ENCODE data around the gene CLUH.
"Not testable (repeated sequence)": the region's sequence is repeated elsewhere in the genome, so short reads cannot be mapped to it uniquely, and the experiment has no call there.

CLUH gene

GRCh38 chr17:2701161-2701995 lies 10.2 kb downstream of the CLUH start:
- no peak for DNase-seq

DNA sequence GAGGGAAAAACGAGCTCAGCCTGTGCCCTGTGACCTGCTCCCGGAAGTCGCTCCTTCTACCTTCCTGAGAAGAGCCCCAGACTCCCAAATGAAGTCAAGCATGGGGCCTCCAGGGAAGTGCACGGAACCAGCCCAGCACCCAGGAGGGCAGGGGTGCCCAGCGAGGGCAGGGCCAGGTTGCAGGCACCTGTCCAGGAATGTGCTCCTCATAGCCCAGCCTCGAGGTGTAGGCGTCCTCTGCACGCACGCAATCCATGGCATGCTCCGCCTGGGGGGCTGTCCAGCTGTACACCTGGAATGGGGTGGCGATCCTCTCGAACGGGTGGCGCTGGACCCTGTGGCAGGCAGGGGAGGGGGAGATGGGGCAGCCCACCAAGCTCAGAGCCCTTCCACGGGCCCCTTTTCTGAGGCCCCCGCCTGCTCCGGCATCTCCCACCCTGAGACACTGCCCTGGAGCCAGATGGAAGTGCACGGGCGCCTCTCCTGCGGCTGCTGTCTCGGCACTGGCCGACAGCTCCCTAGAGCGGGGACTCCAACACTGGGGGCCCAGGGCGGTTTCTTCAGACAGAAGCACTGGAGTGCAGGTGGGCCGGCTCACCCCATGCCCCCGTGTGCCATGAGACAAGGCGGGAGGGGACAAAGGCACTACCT lies 10.9 kb downstream of the CLUH start:
- DNase-seq: no peak

DNA sequence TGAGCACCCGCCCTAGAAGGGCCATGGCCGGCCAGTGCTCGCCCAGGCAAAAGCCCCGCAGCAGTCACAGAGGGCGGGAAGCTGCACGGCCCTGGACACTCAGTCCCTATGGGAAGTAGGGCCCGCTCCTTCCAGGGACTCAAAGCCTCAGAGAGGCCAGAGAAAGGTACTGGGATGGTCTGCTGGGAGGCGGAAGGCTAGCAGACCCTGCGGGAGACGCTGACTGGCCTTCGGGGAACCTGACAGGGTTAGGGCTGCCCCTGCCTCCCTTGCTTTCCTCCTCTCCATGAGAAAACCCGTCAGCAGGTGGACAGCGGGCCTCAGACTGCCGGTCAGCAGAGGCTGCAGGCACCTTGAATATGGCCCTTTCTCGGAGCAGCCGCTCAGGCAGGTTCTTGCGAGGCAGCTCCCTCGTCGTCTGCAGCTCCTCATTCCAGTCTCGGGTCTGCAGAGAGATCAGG lies 11.5 kb downstream of the CLUH start:
- no peak for DNase-seq

DNA sequence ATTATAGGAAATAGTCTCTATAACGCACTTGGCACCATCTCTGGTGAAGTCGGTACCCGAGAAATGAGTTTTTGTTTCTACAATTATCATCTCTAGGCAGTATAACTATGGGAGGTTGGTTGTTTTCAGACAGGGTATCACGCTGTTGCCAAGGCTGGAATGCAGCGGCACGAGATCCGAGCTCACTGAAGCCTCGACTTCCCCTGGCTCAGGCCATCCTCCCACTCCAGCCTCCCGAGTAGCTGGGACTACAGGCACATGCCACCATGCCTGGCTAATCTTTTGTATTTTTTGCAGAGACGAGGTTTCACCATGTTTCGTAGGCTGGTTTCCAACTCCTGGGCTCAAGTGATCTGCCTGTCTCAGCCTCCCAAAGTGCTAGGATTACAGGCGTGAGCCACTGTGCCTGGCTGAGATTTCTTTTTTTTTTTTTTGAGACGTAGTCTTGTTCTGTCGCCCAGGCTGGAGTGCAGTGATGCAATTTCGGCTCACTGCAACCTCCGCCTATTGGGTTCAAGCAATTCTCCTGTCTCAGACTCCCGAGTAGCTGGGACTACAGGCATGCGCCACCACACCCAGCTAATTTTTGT lies 12.3 kb downstream of the CLUH start:
- DNase-seq: not testable (repeated sequence)

- no peak for DNase-seq
These were observed 13.9 kb downstream of the CLUH start for GRCh38 chr17:2697611-2698162.

DNA sequence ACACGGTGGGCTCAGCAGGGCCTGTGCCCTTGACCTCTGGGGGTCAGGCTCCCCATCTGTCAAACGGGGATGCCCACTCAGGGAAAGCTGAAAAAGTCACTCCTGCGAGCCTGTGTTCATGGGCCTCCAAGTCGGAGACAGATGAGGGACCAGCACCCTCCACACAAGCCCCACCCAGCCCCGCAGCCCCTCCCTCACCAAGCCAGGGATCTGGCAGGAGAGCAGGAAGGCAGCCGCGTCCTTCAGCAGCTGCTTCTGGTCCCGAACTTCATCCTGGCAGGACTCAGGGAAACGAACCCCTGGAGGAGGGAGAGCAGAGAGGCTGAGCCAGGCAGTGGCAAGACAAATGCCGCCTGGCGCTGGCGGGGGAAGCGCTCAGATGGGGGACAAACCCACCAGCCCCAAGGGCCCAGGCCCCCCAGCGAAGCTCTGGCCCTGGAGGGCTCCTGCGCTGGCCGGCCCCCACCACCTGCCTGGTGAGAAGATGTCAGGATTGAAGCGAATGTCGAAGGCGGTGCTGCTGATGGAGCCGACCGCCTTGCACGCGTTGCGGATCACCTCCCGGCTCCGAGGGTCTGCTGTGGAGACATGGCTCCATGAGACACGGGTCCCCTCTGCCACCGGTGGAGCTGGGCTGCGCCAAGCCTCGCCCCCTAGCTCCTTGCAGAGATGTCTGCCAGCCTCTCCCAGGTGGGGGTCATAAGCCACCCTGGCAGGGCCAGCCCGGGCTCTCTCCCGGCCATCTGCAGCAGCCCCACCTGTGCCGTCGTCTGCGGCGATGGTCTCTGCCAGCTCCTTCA lies 15.4 kb downstream of the CLUH start:
- DNase-seq: no peak

DNA sequence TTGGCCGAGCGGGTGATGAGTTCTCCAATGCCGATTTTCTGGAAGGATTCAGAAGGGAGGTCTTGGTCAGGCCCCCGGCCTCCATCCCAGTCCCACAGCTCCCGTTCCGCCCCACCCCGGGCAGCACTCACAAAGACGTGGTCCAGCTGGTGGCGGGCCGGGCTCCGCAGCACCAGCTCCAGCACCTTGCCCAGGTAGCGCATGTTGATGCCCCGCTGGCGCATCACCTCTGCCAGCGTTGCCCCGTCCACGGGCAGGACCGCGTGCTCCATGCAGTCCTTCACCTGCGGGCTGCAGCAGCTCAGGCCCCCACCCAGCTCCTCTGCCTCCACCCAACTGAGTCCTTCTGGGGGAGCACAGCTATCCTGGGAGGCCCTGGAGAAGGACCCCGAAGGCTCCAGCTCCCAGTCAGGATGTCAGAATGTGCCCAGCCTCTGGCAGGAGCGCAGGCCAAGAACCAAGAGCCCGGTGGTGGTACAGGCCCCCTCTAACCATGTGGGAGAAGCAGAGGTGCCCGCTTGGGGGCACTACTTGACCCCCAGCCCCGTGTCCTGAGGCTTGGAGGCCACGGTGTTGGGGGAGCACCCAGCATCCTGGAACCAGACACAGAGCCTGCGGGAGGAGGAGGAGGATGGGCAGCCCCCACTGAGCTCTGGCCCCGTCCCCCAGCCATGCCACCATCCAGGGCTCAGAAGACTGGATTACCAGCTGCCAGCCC lies 16.2 kb downstream of the CLUH start:
- DNase-seq: no peak

GRCh38 chr17:2694381-2695242 lies 17.0 kb downstream of the CLUH start:
- no peak for DNase-seq

DNA sequence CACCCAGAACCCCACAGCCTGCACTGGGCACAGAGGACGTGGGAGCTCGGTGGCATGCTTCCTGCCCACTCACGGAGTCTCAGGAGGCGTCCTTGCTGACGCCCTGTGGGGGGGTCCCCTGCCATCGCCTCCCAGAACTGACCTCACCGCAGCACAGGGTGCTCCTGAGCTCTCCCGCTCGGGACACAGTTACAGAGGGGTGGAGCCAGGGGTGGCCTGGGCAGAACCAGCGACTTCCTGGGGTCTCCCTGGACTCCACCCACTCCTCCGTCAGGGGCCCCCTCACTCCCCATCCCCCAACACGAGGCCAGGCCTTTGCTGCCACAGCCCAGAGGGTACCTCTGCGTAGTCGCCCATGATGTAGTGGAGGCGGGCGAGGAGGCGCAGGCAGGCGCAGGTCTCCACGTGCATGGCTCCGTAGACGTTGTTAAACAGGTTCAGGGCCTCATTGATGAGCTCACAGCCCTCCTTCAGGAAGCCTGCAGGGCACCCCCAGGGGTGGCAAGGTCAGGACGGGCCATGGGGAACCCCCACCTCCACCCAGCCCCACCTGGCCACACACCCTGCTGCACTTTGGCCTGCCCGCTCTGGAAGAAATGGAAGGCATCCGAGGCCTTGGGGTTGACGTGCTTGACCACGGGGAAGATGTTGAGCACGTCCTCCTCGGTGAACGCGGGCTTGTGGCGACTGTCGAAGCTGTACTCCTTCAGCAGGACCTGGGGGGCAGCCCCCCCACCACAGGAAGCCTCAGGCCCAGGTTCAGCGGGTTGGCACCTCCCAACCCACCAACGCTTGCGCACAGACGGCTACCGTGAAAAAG lies 17.8 kb downstream of the CLUH start:
- DNase-seq: no peak

DNA sequence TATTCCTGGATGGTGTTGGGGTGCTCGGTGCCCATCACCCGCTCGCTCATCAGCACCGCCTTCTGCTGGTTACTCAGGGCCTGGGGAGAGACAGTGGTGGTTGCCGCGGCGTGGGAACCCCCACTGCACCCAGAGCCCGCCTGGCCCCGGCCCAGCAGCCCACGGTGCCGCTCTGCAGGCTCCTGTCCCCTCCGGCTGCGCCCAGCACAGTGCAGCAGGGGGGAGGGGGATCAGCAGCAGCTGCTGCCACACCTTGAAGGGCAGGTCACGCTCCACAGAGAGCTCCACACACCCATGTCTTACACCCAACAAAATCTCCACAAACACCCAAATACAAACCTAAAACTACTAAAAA lies 18.8 kb downstream of the CLUH start:
- no peak for DNase-seq

GRCh38 chr17:2691965-2692780 lies 19.4 kb downstream of the CLUH start:
- DNase-seq: no peak

DNA sequence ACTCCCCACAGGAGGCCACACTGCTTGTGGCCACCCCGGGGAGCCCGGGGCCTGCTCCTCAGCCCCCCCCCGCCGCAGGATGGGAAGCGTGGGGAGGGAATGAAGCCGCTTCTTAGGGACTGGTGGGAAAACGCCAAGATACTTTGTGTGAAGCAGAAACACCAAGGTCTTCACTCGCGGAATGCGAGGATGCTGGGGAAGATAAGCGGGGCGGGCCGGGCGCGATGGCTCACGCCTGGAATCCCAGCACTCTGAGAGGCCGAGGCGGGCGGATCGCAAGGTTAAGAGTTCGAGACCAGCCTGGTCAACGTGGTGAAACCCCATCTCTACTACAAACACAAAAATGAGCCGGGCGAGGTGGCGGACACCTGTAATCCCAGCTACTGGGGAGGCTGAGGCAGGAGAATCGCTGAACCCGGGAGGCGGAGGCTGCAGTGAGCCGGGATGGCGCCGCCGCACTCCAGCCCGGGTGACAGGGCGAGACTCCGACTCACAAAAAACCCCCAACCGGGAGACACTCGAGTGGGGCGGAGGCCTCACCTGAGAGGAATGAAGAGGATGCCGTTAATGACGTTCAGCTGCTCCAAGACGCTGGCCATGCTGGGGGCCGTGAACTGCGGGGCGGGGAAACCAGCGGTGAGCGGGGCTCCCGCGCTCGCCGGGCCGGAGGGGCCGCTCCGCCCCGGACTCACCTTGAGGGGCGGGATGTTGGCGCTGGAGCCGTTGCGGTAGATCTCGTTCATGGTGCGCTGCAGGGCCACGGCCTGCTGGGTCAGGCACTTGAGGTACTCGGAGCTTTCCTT lies 20.3 kb downstream of the CLUH start:
- no peak for DNase-seq

DNA sequence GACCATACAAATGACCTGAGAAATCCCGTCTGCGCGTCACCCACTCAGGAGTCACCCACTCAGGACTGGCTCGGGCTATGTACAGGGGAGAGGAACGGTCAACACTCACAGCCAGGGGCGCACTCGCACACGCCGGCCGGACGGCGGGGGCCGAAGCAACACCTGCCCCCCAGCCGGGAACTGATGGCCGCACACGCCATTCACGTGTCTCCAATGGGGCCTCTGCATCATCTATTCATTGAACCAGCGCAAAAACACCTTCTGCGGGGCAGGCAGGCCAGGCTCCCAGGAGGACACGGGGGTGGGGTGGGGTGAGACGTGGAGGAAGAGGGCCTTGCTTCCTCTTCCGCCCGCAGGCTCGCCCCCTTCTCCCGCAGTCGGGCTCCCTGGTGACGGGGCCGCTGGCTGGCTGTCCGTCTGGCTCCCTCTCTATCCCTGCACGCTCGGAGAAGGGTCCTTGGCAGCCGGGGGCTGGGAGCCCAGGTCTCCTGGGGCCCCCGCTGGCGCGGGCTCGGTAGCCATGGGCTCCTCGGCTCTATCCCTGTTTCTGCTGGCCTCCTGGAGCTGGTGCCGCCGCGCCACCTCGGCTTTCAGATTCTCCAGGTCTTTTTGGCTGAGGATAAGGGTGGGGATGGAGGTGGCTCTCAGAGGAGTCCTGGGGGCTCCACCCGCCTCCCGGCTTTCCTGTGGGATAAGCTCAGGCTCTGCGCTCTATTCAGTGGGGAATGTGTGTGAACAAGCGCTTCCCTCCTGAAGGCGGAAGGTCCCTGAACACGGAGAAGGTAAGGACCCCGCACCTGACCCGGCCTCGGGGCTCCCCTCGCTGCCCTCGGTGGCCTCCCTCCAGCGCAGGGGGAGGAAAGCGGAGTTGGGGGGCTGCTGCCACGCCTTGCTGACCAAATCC lies 21.1 kb downstream of the CLUH start:
- DNase-seq: no peak

DNA sequence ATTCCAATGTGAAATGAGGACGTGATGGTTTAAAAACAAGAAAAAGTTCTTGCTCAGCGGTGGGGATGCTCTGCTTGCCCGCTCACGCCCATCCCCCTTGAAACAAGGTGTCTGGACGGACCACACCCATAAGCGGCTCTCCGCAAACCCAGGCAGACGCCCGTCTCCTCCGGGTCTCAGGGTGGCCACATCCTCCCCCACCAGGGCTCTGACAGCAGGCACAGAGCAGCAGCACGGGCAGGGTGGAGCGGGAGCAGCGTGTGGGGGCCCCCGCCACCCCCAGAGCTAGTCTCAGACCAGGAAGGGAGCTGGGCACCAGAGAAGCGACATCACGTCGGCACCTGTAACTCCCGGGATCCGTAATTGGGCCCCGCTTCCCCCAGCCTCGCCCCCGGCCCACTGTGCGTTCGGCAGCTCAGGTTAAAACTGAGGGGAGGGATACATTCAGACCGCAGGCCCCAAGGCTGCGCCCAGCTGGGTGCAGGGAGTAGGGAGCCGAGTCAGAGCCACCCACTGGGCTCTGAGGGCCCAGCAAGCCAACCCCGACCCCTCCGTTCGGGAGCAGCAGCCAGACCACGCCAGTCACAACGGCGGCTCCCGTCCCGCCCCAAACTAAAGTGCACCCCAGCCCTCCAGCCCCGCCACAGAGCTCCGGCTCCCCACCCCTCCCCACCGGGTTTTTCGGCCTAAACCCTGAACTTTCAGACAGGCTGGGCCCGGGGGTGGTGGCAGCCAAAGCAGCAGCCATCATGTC lies 22.0 kb downstream of the CLUH start:
- DNase-seq: no peak

- no peak for DNase-seq
These were observed 22.9 kb downstream of the CLUH start for GRCh38 chr17:2688351-2689342.

Data from left hindlimb (tissue), 1 donor.